Right lobe of liver (tissue), 4 donors: ENCODE measurements around the gene SCML1.

ENCODE experiments used
- POLR2A ChIP-seq: fragments of 450-650 bp; IDR thresholded peaks from one replicate; pipeline ENCODE4 v1.6.1; 2017; ENCODE audit warnings: antibody characterized with exemption, mild to moderate bottlenecking
- TF ChIP-seq, protein P1 (sequence below), 4 donors: fragments of 200-600 bp in 3 of 4; fragments of 450-650 bp in 1 of 4; IDR thresholded peaks; one replicate each; pipeline versions ENCODE4 v1.5.1 to v1.8.0; 2016 to 2022; ENCODE audit warnings: antibody characterized with exemption in 4 of 4, mild to moderate bottlenecking in 2 of 4
- donor health status: DM: no; HTN: no; CAD: no.
- donor health status: DM: no; HTN: no; CAD: no.
- donor health status: DM: no; HTN: yes; CAD: no.

DNA sequence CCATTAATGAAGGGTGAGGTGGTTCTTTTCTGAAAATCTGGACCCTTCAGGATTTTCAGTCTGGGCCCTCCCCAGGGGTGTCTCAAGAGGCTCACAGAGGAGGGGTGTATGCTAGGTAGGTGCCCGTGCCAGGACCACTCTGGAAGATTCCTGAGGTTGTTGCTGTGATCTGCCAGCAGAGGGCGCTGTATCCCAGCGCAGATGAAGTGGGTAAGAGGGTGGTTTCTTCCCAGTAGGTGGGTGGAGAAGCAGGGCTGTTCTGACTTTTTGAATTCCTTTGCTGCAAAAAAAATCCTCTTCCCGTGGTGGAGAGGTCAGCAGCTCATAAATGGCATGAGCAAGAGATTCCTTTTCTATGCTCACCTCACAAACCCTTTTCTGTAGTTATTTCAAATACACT, 51.1 kb downstream of the SCML1 start:
- TF ChIP-seq, protein P1, sequence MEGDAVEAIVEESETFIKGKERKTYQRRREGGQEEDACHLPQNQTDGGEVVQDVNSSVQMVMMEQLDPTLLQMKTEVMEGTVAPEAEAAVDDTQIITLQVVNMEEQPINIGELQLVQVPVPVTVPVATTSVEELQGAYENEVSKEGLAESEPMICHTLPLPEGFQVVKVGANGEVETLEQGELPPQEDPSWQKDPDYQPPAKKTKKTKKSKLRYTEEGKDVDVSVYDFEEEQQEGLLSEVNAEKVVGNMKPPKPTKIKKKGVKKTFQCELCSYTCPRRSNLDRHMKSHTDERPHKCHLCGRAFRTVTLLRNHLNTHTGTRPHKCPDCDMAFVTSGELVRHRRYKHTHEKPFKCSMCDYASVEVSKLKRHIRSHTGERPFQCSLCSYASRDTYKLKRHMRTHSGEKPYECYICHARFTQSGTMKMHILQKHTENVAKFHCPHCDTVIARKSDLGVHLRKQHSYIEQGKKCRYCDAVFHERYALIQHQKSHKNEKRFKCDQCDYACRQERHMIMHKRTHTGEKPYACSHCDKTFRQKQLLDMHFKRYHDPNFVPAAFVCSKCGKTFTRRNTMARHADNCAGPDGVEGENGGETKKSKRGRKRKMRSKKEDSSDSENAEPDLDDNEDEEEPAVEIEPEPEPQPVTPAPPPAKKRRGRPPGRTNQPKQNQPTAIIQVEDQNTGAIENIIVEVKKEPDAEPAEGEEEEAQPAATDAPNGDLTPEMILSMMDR (IDR thresholded peaks at IDR 0.05), result peak; percentile 50 to 86 (median 82)
- TF ChIP-seq POLR2A, result no peak
